ENCODE data around the gene IFITM10.

DNA sequence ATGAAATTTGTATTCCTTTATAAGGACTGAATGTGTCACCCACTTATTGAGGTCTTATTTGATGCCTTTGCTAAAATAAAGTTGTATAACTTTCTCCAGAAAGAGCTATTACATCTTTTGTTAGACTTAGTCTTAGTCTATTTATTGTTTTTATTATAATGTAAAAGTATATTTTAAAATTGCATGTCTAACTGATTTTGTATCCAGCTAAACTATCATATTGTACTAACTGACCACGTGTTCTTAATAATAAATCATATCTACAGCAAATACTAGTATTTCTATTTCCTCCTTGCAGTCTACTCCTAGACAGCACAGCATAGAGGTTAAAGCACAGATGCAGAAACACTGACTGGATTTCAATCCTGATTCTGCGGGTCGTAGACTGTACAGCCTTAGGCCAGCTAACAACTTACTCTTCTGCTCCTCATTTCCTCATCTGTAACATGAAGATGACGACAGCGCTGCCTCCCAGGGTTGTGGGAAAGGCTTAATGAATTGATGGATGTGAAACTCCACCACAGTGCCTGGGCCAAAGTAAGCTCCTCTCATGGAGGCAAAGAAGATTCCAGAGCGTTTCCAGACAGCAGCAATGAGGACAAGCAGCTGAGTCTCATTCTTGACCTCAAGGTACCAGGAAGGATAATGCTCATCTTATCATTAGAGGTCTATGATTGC is 13.2 kb downstream of the IFITM10 start:
- TF ChIP-seq POLR2A (IDR thresholded peaks at IDR 0.05; ENCODE audit: low read length): no peak
- no peak for TF ChIP-seq GATA1 (IDR thresholded peaks at IDR 0.05; ENCODE audit: low read depth, low read length)
